NK-92 (cell line): ENCODE data around the gene DOK7.

Source experiments
- DNase-seq: peaks from one replicate; lab custom pipeline; 2025; ENCODE audit not compliant: unreplicated experiment; lab: John Stamatoyannopoulos, UW

The DOK7 gene

GRCh38 chr4:3485886-3486540 is 22.9 kb downstream of the DOK7 start:
- no peak for DNase-seq

- DNase-seq, result no peak
These were observed 23.7 kb downstream of the DOK7 start for GRCh38 chr4:3486541-3487540.

- DNase-seq, result no peak
These were observed 24.8 kb downstream of the DOK7 start for GRCh38 chr4:3487861-3488260.

- DNase-seq, result no peak
These were observed 25.7 kb downstream of the DOK7 start for GRCh38 chr4:3488820-3489219.

GRCh38 chr4:3489451-3489962 is 26.4 kb downstream of the DOK7 start:
- DNase-seq, result no peak

- no peak for DNase-seq
These were observed 28.7 kb downstream of the DOK7 start for GRCh38 chr4:3491681-3492405.

- DNase-seq, result no peak
These were observed 29.9 kb downstream of the DOK7 start for GRCh38 chr4:3492741-3493719.

- no peak for DNase-seq
These were observed 30.8 kb downstream of the DOK7 start for GRCh38 chr4:3493720-3494461.

- no peak for DNase-seq
These were observed 31.4 kb downstream of the DOK7 start for GRCh38 chr4:3494462-3494871.

- no peak for DNase-seq
These were observed 32.3 kb downstream of the DOK7 start for GRCh38 chr4:3495204-3495975.

- DNase-seq, result no peak
These were observed 32.9 kb downstream of the DOK7 start for GRCh38 chr4:3496021-3496420.

GRCh38 chr4:3497095-3497494 is 34.0 kb downstream of the DOK7 start:
- no peak for DNase-seq

- DNase-seq, result no peak
These were observed 34.6 kb downstream of the DOK7 start for GRCh38 chr4:3497523-3498389.

GRCh38 chr4:3498407-3498806 is 35.3 kb downstream of the DOK7 start:
- DNase-seq, result no peak

GRCh38 chr4:3498901-3499510 is 35.9 kb downstream of the DOK7 start:
- no peak for DNase-seq

- no peak for DNase-seq
These were observed 36.6 kb downstream of the DOK7 start for GRCh38 chr4:3499710-3500109.

- no peak for DNase-seq
These were observed 37.0 kb downstream of the DOK7 start for GRCh38 chr4:3500111-3500510.
